Naive thymus-derived CD4-positive, alpha-beta T cell (primary cell): ENCODE measurements around the gene CFHR5. TPM values are rescaled to one million over a fixed set of nuclear protein-coding genes. Genes with fewer than 3 reads are reported as not detected.

Experiments used
- ATAC-seq: fragments of 150-1000 bp; cut with Tn5 transposase; 2 replicates; pipeline ENCODE4 v1.10.0; 2021; ENCODE audit warnings: mild to moderate bottlenecking, moderate library complexity
- CTCF ChIA-PET: fragments of 350-600 bp; sonication (Branson Sonifier 250); formaldehyde crosslinking; loops from one replicate; lab custom pipeline; 2021; ENCODE audit warnings: antibody characterized with exemption; lab: Charles Lee
- POLR2A ChIA-PET: fragments of 350-600 bp; sonication (Branson Sonifier 250); formaldehyde crosslinking; loops from one replicate; lab custom pipeline; 2021; ENCODE audit warnings: antibody characterized with exemption, inconsistent platforms; lab: Charles Lee
- DNase-seq, 9 donors: peaks; one replicate each; pipeline versions ENCODE4 v3.0.0 to v3.0.0-alpha.2; 2020 to 2022; ENCODE audit warnings: mixed read lengths in 1 of 9
- H3K27ac ChIP-seq: one replicate; pipeline ENCODE4 v1.7.0; 2013; ENCODE audit warnings: mild to moderate bottlenecking, low read depth, low read length, moderate library complexity
- H3K27me3 ChIP-seq, 2 donors: one replicate each; pipeline ENCODE4 v1.7.0; 2013; ENCODE audit warnings: low read length in 2 of 2, mild to moderate bottlenecking in 2 of 2, moderate library complexity in 2 of 2; ENCODE audit not compliant: control insufficient read depth in 2 of 2, insufficient read depth in 2 of 2
- H3K36me3 ChIP-seq, 3 experiments: 1 replicate in 2 of 3; 2 replicates in 1 of 3; pipeline ENCODE4 v1.7.0; 2013; ENCODE audit warnings: low read length in 3 of 3, mild to moderate bottlenecking in 3 of 3, moderate library complexity in 1 of 3; ENCODE audit not compliant: insufficient read depth in 3 of 3, control insufficient read depth in 2 of 3
- H3K4me1 ChIP-seq, 2 donors: one replicate each; pipeline ENCODE4 v1.7.0; 2013; ENCODE audit warnings: low read length in 2 of 2, mild to moderate bottlenecking in 2 of 2, moderate library complexity in 1 of 2; ENCODE audit not compliant: control insufficient read depth in 2 of 2, insufficient read depth in 2 of 2
- H3K4me3 ChIP-seq: 2 replicates; pipeline ENCODE4 v1.7.0; 2013; ENCODE audit warnings: mild to moderate bottlenecking, low read length
- H3K9me3 ChIP-seq, 3 experiments: 1 replicate in 2 of 3; 2 replicates in 1 of 3; pipeline ENCODE4 v1.7.0; 2013; ENCODE audit warnings: low read length in 3 of 3; ENCODE audit not compliant: control insufficient read depth in 2 of 3
- H3K27ac Mint-ChIP-seq, 9 donors: one replicate each; pipeline ENCODE4 v1.8.0; 2020 to 2022; ENCODE audit warnings: mixed read lengths in 9 of 9, mild to moderate bottlenecking in 8 of 9, moderate library complexity in 5 of 9, inconsistent platforms in 2 of 9
- H3K27me3 Mint-ChIP-seq, 5 donors: one replicate each; pipeline ENCODE4 v1.8.0; 2021 to 2022; ENCODE audit warnings: mixed read lengths in 5 of 5, mild to moderate bottlenecking in 1 of 5
- H3K36me3 Mint-ChIP-seq, 5 donors: one replicate each; pipeline ENCODE4 v1.8.0; 2020 to 2022; ENCODE audit warnings: mixed read lengths in 5 of 5, mild to moderate bottlenecking in 3 of 5, inconsistent platforms in 1 of 5
- H3K4me1 Mint-ChIP-seq, 7 donors: one replicate each; pipeline ENCODE4 v1.8.0; 2020 to 2022; ENCODE audit warnings: mixed read lengths in 7 of 7, mild to moderate bottlenecking in 3 of 7, inconsistent platforms in 1 of 7
- H3K4me3 Mint-ChIP-seq, 10 donors: one replicate each; pipeline ENCODE4 v1.8.0; 2020 to 2022; ENCODE audit warnings: mild to moderate bottlenecking in 10 of 10, mixed read lengths in 10 of 10, moderate library complexity in 6 of 10, inconsistent platforms in 2 of 10
- H3K9me3 Mint-ChIP-seq, 11 donors: one replicate each; pipeline ENCODE4 v1.8.0; 2020 to 2022; ENCODE audit warnings: mixed read lengths in 11 of 11, mild to moderate bottlenecking in 4 of 11, inconsistent platforms in 1 of 11, moderate library complexity in 1 of 11
- intact Hi-C, 2 donors: fragments of 100-400 bp; cut with micrococcal nuclease; formaldehyde crosslinking; loops; one replicate each; pipeline ENCODE4 v1.15.1; 2023
- polyA plus RNA-seq, 2 donors: library from polyadenylated mRNA; unstranded; fragments of 300-500 nt; fragmentation: Illumina TruSeq; gene quantifications; one replicate each; pipeline ENCODE4 v1.2.3, GENCODE V29; 2021
- total RNA-seq, 6 experiments: library from RNA in 5 of 6; stranded (reverse) in 5 of 6; gene quantifications; 1 replicate in 5 of 6; 2 replicates in 1 of 6; pipeline ENCODE4 v1.2.3 and lab custom pipeline; 2021 to 2026

CFHR5 gene
- total and polyA plus RNA-seq, 7 experiments from 2014 or later: not detected

- Mint-ChIP-seq H3K4me1 (peaks cover 0 to 2% (median 0%) of the 10 kb centered on the region in 7 donors), H3K9me3 (peaks cover 2 to 21% (median 9%) of the 10 kb centered on the region in 11 donors), H3K36me3 (peaks cover 0 to 3% (median 0%) of the 10 kb centered on the region in 5 donors), H3K4me3 (no peak overlapping the region), H3K27ac (no peak overlapping the region), H3K27me3 (peaks cover 0 to 12% (median 5%) of the 10 kb centered on the region in 5 donors)
- ATAC-seq (no peak), DNase-seq (no peak)
- intact Hi-C loops: no loop called here
- POLR2A ChIA-PET: no interaction called here
- CTCF ChIA-PET: no interaction called here
- Histone ChIP-seq H3K4me3 (no peak overlapping the region), H3K27ac (no peak overlapping the region), H3K9me3 (no peaks in the 10 kb centered on the region), H3K4me1 (no peaks in the 10 kb centered on the region), H3K27me3 (no peaks in the 10 kb centered on the region), H3K36me3 (no peaks in the 10 kb centered on the region)
These were observed 35.9 kb downstream of the CFHR5 start for GRCh38 chr1:197013234-197013633.

DNA sequence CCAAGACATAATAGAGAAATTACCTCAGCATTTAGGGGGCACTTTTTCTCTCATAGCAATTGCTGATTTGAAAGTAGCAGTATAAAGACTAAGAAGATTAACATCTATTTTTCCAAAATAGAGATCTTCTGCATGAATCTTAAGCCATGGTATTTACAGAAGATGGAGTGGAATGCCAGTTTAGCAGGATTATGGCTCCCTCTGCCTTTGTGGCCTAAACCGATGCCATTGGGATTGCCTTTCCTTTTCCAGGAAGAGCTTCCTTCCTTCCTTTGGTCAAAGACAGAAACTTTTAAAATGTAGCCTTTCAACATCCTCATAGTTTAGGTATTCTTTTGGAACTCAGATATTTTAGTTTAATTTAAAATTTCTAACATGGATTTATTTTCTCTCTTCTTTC is 39.4 kb downstream of the CFHR5 start:
- no peak for ATAC-seq
- H3K4me1 Mint-ChIP-seq: no peaks in the 10 kb centered on the region
- no peak overlapping the region for H3K27ac Mint-ChIP-seq

GRCh38 chr1:197017558-197018146 is 40.3 kb downstream of the CFHR5 start:
- Histone ChIP-seq H3K4me1 (no peaks in the 10 kb centered on the region), H3K27ac (no peak overlapping the region), H3K36me3 (no peaks in the 10 kb centered on the region), H3K9me3 (no peaks in the 10 kb centered on the region), H3K27me3 (no peaks in the 10 kb centered on the region), H3K4me3 (no peak overlapping the region)
- DNase-seq (no peak), ATAC-seq (no peak)
- H3K4me3 Mint-ChIP-seq: no peak overlapping the region
- no peaks in the 10 kb centered on the region for H3K4me1 Mint-ChIP-seq
- intact Hi-C loops: no loop called here
- H3K27ac Mint-ChIP-seq: no peak overlapping the region
- CTCF ChIA-PET: interaction anchor here (0.6 kb wide), 1 partner anchor 1775 kb away, joined by 3 read pairs; no protein-coding TSS in a partner anchor
- no peaks in the 10 kb centered on the region for H3K36me3 Mint-ChIP-seq
- POLR2A ChIA-PET: no interaction called here
- peaks cover 0 to 12% (median 0%) of the 10 kb centered on the region in 5 donors for H3K27me3 Mint-ChIP-seq
- H3K9me3 Mint-ChIP-seq: peaks cover 0 to 4% (median 0%) of the 10 kb centered on the region in 11 donors

More for the DNA sequence above, 39.4 kb downstream of the CFHR5 start:
- no peak for DNase-seq
- intact Hi-C loops: no loop called here
- no peaks in the 10 kb centered on the region for H3K36me3 ChIP-seq
- H3K4me3 ChIP-seq: no peak overlapping the region
- H3K27ac ChIP-seq: no peak overlapping the region
- Mint-ChIP-seq H3K36me3 (peaks cover 0 to 1% (median 0%) of the 10 kb centered on the region in 5 donors), H3K9me3 (peaks cover 0 to 5% (median 2%) of the 10 kb centered on the region in 11 donors), H3K27me3 (peaks cover 0 to 12% (median 2%) of the 10 kb centered on the region in 5 donors), H3K4me3 (no peak overlapping the region)
- POLR2A ChIA-PET: no interaction called here
- H3K9me3 ChIP-seq: no peaks in the 10 kb centered on the region
- CTCF ChIA-PET: no interaction called here
- H3K4me1 ChIP-seq: no peaks in the 10 kb centered on the region
- no peaks in the 10 kb centered on the region for H3K27me3 ChIP-seq

- Histone ChIP-seq H3K4me3 (no peak overlapping the region), H3K27ac (no peak overlapping the region), H3K4me1 (no peaks in the 10 kb centered on the region), H3K9me3 (no peaks in the 10 kb centered on the region), H3K36me3 (no peaks in the 10 kb centered on the region), H3K27me3 (no peaks in the 10 kb centered on the region)
- no peak for ATAC-seq
- no peak for DNase-seq
- CTCF ChIA-PET: no interaction called here
- intact Hi-C loops: no loop called here
- H3K27me3 Mint-ChIP-seq: peaks cover 0 to 12% (median 0%) of the 10 kb centered on the region in 5 donors
- no peak overlapping the region for H3K27ac Mint-ChIP-seq
- peaks cover 0 to 4% (median 0%) of the 10 kb centered on the region in 11 donors for H3K9me3 Mint-ChIP-seq
- H3K36me3 Mint-ChIP-seq: no peaks in the 10 kb centered on the region
- H3K4me1 Mint-ChIP-seq: no peaks in the 10 kb centered on the region
- POLR2A ChIA-PET: no interaction called here
- no peak overlapping the region for H3K4me3 Mint-ChIP-seq
These were observed 44.4 kb downstream of the CFHR5 start for GRCh38 chr1:197021716-197022115.

- POLR2A ChIA-PET: no interaction called here
- Mint-ChIP-seq H3K4me3 (no peak overlapping the region), H3K27ac (no peak overlapping the region), H3K9me3 (peaks cover 0 to 4% (median 0%) of the 10 kb centered on the region in 11 donors), H3K27me3 (peaks cover 0 to 12% (median 0%) of the 10 kb centered on the region in 5 donors), H3K4me1 (no peaks in the 10 kb centered on the region), H3K36me3 (no peaks in the 10 kb centered on the region)
- ATAC-seq (no peak), DNase-seq (no peak)
- Histone ChIP-seq H3K4me1 (no peaks in the 10 kb centered on the region), H3K27ac (no peak overlapping the region), H3K4me3 (no peak overlapping the region), H3K9me3 (no peaks in the 10 kb centered on the region), H3K27me3 (no peaks in the 10 kb centered on the region), H3K36me3 (no peaks in the 10 kb centered on the region)
- CTCF ChIA-PET: no interaction called here
- intact Hi-C loops: no loop called here
These were observed 47.1 kb downstream of the CFHR5 start for GRCh38 chr1:197024460-197024859.

DNA sequence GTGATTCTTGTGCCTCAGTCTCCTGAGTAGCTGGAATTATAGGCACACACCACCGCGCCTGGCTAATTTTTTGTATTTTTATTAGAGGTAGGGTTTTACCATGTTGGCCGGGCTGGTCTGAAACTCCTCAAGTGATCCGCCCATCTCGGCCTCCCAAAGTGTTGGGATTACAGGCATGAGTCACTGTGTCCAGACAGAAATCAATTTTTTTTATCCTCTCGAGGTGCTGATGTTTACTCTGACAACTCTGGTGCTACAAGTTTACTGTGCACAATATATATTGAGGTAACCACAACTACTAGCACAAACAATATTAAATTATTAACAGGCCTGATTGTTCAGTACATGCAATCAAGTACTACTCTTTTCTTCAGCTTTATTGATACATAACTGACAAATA is 50.0 kb downstream of the CFHR5 start:
- H3K27ac ChIP-seq: no peak overlapping the region
- no peaks in the 10 kb centered on the region for H3K36me3 ChIP-seq
- ATAC-seq (no peak), DNase-seq (no peak)
- Mint-ChIP-seq H3K27me3 (peaks cover 0 to under 1% (median 0%) of the 10 kb centered on the region in 5 donors), H3K4me1 (no peaks in the 10 kb centered on the region), H3K36me3 (no peaks in the 10 kb centered on the region), H3K27ac (no peak overlapping the region), H3K9me3 (no peaks in the 10 kb centered on the region), H3K4me3 (no peak overlapping the region)
- H3K4me1 ChIP-seq: no peaks in the 10 kb centered on the region
- no peaks in the 10 kb centered on the region for H3K27me3 ChIP-seq
- intact Hi-C loops: no loop called here
- H3K4me3 ChIP-seq: no peak overlapping the region
- CTCF ChIA-PET: no interaction called here
- POLR2A ChIA-PET: no interaction called here
- no peaks in the 10 kb centered on the region for H3K9me3 ChIP-seq

- H3K27ac ChIP-seq: no peak overlapping the region
- Mint-ChIP-seq H3K27me3 (peaks cover 0 to 7% (median 0%) of the 10 kb centered on the region in 5 donors), H3K27ac (no peak overlapping the region), H3K4me1 (no peaks in the 10 kb centered on the region), H3K9me3 (no peaks in the 10 kb centered on the region), H3K36me3 (no peaks in the 10 kb centered on the region), H3K4me3 (no peak overlapping the region)
- no peak for ATAC-seq
- ChIA-PET CTCF (no interaction called here), POLR2A (no interaction called here)
- intact Hi-C loops: no loop called here
- no peaks in the 10 kb centered on the region for H3K27me3 ChIP-seq
- no peaks in the 10 kb centered on the region for H3K4me1 ChIP-seq
- DNase-seq: no peak
- no peaks in the 10 kb centered on the region for H3K36me3 ChIP-seq
- no peaks in the 10 kb centered on the region for H3K9me3 ChIP-seq
- no peak overlapping the region for H3K4me3 ChIP-seq
These were observed 52.4 kb downstream of the CFHR5 start for GRCh38 chr1:197029749-197030148.
